Metanephros (tissue), 1 donor: ENCODE measurements around the gene TKTL1. TPM values are rescaled to one million over a fixed set of nuclear protein-coding genes. Genes with fewer than 3 reads are reported as not detected.

Experiments
- total RNA-seq: library from RNA; depleted of rRNA; stranded (reverse); fragments of >200 nt; gene quantifications from one replicate; pipeline ENCODE4 v1.2.3, GENCODE V29; 2014

Gene TKTL1
- total RNA-seq, result 0.18 TPM

GRCh38 chrX:154295664-154296310 lies at the start of gene TKTL1:
Gene TKTL1 (plus strand): TSS chrX:154295795. CDS start chrX:154295860, 65 bp downstream.

GRCh38 chrX:154257282-154257681 lies 38.3 kb upstream of the TKTL1 start, which contains the start of gene OPN1MW3:
Gene OPN1MW3 (plus strand): TSS chrX:154257582. CDS start chrX:154257620, 38 bp downstream.

GRCh38 chrX:154294791-154295574 lies 612 bp upstream of the TKTL1 start, which contains the start of gene TEX28:
Gene TEX28 (minus strand): TSS chrX:154295124. CDS start chrX:154292117, 3,007 bp downstream.

GRCh38 chrX:154374313-154375155 lies 78.9 kb downstream of the TKTL1 start, which contains the start of gene FLNA:
Gene FLNA (minus strand): TSS chrX:154374634. CDS start chrX:154371245, 3,389 bp downstream.

GRCh38 chrX:154378799-154379568 lies 83.4 kb downstream of the TKTL1 start, which contains the start of gene EMD:
Gene EMD (plus strand): TSS chrX:154379295. CDS start chrX:154379485, 190 bp downstream.

Other genes with a start within 250 kb of the TKTL1 start
- gene MECP2, start 198.1 kb upstream of the TKTL1 start, total RNA-seq, result 30.7 TPM
- gene OPN1LW, start 151.6 kb upstream of the TKTL1 start, total RNA-seq, result not detected
- gene OPN1MW, start 113.2 kb upstream of the TKTL1 start, total RNA-seq, result not detected
- not detected for gene OPN1MW2, start 76.0 kb upstream of the TKTL1 start, total RNA-seq
- not detected for gene OPN1MW3, start 38.2 kb upstream of the TKTL1 start, total RNA-seq
- not detected for gene TEX28, start 671 bp upstream of the TKTL1 start, total RNA-seq
- gene FLNA, start 78.8 kb downstream of the TKTL1 start, total RNA-seq, result 813 TPM
- gene EMD, start 83.5 kb downstream of the TKTL1 start, total RNA-seq, result 61.3 TPM
- 2,753 TPM for gene RPL10, start 102.6 kb downstream of the TKTL1 start, total RNA-seq
- gene DNASE1L1, start 113.5 kb downstream of the TKTL1 start, total RNA-seq, result 27.1 TPM
- 35.7 TPM for gene TAFAZZIN, start 115.7 kb downstream of the TKTL1 start, total RNA-seq
- gene ATP6AP1, start 132.9 kb downstream of the TKTL1 start, total RNA-seq, result 106 TPM
- 103 TPM for gene GDI1, start 141.4 kb downstream of the TKTL1 start, total RNA-seq
- gene FAM50A, start 148.3 kb downstream of the TKTL1 start, total RNA-seq, result 26.0 TPM
- 28.7 TPM for gene PLXNA3, start 162.5 kb downstream of the TKTL1 start, total RNA-seq
- gene LAGE3, start 183.5 kb downstream of the TKTL1 start, total RNA-seq, result 11.6 TPM
- 31.4 TPM for gene UBL4A, start 190.8 kb downstream of the TKTL1 start, total RNA-seq
- 17.9 TPM for gene SLC10A3, start 194.8 kb downstream of the TKTL1 start, total RNA-seq
- gene FAM3A, start 220.4 kb downstream of the TKTL1 start, total RNA-seq, result 23.9 TPM